ENCODE data around the gene SYT14. TPM values are rescaled to one million over a fixed set of nuclear protein-coding genes. Genes with fewer than 3 reads are reported as not detected.
"Not testable (repeated sequence)": the region's sequence is repeated elsewhere in the genome, so short reads cannot be mapped to it uniquely, and the experiment has no call there.

The SYT14 gene
- total RNA-seq, 1 experiment from 2014 or later: not detected

GRCh38 chr1:210112906-210113305 lies 174.9 kb downstream of the SYT14 start:
- DNase-seq (ENCODE audit: low spot score): not testable (repeated sequence)

DNA sequence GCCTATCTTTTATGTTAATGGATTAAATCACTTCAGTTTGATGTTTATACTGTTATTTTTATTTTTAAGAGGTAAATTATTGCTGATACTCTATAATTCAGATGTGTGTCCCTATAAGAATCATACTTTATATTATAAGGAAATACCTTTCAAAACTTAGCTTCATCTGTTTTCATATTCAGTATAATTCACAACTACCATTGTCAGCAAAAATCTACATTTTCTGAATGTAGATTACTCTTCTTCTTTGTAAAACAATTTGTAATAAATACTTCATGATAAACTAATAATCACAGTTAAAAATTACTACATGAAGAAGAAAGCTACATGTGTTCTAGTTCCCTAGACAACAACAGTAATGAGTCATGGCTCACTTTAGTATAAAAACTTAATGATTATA lies 179.2 kb downstream of the SYT14 start:
- no peak for DNase-seq (ENCODE audit: low spot score)

- DNase-seq (ENCODE audit: low spot score): no peak
Observed at GRCh38 chr1:210117681-210118170, 179.7 kb downstream of the SYT14 start.

GRCh38 chr1:210123383-210123782 lies 185.4 kb downstream of the SYT14 start:
- no peak for DNase-seq (ENCODE audit: low spot score)

- no peak for DNase-seq (ENCODE audit: low spot score)
Observed at GRCh38 chr1:210123924-210124589, 186.0 kb downstream of the SYT14 start.

DNA sequence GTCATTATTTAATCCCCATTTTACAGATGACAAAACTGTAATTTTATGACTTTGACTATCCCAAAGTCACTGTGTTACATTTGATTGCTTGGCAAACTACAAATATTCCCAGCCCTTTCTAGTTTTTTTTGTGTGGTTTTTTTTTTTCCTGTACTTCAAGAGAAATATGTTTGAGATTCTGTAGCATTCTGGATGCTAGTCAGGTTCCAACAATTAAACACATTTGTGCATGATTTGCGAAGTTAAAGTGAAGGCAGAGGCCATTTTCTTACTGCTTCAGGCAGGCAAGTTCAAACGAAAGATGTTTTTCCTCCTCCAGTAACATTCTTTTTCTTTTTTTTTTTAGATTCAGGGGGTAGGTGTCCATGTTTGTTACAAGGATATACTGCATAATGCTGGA lies 186.7 kb downstream of the SYT14 start:
- DNase-seq (ENCODE audit: low spot score): no peak

GRCh38 chr1:210125143-210125542 lies 187.1 kb downstream of the SYT14 start:
- no peak for DNase-seq (ENCODE audit: low spot score)

DNA sequence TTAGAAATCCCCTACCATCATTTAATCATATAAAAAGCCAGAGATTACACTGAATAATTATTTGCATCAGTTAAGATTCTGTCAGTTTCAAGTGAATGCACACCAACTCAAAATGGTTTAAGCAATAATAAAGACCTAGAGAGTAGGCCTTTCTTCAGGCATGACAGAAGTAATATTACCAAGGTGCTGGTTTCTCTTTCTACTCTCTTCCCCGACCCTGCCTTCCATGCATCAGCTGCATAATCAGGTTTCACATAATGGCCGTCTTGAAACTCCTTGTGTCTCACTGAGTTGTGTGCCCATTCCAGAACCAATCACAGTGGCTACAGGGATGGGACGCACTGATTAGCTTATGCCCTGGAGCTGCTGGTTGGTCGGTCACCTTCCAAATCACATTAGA lies 191.1 kb downstream of the SYT14 start:
- DNase-seq (ENCODE audit: low spot score): no peak

DNA sequence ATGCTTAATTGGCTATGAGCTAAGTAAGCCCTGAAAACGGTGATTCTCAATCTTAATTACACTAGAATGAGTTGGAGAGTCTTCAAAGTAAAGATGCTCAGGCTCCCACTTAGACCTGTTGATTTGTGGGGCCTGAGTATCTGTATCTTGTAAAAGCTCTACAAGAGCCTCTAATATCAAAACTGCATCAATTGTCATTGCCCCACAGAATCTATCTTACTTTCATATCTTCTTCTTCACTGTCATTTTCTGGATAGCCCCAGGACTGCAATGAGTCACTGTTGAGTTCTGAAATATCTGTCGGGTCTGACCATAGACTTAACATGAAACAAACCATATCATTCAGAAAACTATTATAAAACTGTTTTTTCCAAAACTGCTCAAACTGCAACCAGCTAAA lies 191.7 kb downstream of the SYT14 start:
- DNase-seq (ENCODE audit: low spot score): no peak

DNA sequence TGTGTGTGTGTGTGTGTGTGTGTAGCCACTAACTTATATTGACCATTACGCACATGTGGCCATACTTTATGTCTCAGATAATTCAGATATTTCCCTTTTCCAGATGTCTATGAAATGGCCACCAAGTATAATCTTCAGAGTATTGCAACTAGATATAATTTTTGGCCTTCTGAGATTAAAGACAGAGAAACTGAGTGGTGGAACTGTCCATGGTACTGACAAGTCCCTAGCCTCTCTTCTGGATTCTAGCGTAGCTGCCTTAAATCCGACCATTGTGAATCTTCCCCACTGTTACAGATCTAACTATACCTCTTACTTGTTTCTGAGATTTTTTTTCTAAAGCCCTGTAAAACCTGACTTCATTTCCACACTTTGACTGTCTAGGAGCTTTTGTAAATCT lies 194.6 kb downstream of the SYT14 start:
- peak; percentile 43 for DNase-seq (ENCODE audit: low spot score)

DNA sequence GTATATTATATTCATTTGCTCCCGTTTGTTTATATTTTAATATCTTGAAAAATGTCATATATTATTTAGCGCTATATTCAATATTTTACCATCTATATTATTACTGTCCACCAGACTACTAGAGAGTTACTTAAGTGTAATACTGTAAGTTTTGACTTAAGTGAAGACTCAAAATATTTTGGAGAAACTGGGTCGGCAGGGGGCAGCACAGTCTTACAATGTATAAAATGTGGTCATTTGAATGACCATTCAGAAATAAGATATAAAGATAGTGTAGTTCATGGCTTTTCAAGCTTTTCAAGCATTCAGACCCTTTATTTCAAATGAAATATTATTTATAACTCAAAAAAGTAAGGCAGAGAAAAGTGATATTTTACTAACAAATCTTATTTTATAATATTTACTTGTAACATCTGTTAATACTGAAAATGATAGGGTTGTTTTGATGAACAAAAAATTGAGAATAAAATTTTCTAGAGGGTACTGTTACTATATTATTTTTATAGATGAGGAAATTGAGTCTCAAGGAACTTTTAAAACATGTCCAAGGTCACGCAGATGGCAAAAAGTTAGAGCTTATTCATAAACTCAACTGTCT lies 205.5 kb downstream of the SYT14 start:
- DNase-seq (ENCODE audit: low spot score): peak; percentile 75

DNA sequence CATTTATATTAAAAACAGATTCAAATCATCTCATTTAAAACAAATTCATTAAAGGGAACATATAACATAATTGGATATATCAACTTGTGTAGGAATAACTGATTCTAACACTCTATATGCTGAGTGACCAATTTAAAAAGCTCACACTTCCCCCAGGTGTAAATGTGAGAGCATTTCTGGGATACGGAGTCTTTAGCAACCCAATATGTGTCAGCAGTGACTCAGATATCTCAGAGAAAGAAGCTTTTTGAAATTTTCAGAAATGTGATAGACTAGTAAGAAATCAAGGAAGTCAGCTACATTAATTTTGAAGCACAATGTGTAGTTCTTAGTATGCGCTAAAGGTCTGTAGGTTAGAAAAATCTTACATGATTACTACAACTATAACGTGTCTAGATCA lies 206.7 kb downstream of the SYT14 start:
- DNase-seq (ENCODE audit: low spot score): no peak

DNA sequence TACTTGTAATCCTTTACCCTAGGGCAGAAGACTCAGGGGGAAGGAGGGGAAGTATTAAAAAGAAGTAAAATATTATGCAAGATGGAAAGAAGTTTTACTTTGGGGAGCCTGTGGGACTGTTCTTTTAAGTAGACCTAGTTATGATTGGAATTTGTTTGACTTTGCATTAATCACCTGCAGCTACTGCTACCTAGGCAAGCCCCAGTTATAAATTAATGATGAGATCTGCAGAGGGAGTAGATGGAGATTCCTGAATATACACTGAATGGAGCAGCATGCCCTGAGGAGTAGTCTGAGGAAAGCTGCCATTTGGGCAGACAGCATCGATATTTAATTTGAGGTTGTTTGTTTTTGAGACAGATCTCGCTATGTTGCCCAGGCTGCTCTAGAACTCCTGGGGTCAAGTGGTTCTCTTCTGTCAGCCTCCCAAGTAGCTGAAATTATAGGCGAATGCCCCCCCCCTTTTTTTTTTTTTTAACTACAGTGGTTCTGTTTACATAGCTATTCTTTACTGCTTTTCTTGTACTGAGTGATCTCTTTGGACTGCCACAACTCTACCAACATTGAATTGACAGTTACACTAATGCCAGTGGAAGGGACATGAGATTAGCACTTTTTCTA lies 213.1 kb downstream of the SYT14 start:
- DNase-seq (ENCODE audit: low spot score): no peak

DNA sequence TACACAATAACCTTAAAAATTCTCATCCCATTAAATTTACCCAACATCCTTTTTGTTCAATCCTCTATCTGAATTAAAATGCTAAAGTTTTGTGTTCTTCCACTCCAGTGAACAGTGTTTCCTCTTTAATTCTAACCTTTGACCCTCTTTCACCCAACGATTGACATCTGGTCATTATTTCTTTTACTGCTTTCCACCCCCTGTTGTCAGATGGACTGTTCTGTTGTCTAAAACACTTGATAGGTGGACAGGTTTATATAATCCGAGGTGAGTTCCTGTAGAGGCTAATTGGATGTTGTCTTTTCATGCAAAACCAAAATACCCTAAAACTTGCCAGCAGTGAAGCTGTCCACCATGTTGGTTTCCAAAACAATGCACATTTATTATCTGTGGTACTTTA lies 221.2 kb downstream of the SYT14 start:
- DNase-seq (ENCODE audit: low spot score): no peak

DNA sequence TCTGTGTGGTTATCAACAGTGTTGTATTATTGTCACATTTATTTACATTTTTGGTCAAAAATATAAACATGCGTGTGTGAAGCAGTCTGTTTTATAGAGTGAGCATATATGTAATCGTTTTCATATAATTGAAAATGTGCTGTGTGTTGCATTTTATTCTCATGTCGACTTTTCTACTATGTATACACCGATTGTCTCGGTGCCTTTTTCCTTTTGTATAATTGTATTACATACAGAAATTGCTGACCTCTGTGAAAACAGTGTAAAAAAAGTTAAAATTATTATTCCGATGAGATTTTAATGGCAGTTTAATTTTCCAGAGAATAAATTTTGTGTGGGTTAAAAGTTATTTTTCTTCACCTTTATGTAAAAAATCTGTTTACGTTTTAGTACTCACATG lies 232.2 kb downstream of the SYT14 start:
- DNase-seq (ENCODE audit: low spot score): no peak

- DNase-seq (ENCODE audit: low spot score): no peak
Observed at GRCh38 chr1:210174133-210174532, 236.1 kb downstream of the SYT14 start.

DNA sequence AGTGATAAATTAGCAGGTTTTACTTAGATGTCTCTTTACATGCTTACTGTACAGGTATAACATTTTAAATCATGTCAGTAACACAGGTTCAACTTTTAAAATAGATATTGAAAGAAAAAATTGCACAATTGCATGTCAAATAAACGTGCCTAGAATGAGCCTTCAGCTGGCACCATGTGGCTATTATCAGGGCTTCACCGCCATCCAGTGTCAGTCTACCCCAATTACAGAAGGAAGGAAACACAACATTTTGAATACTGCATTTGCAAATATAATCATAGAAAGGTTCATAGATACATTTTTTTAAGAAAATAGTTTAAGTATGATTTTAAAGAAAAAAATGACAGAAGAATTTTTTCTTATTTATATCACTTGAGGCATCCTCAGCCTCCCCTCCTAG lies 247.0 kb downstream of the SYT14 start:
- no peak for DNase-seq (ENCODE audit: low spot score)

GRCh38 chr1:210187849-210188606 lies 250.0 kb downstream of the SYT14 start:
- DNase-seq (ENCODE audit: low spot score): not testable (repeated sequence)

DNA sequence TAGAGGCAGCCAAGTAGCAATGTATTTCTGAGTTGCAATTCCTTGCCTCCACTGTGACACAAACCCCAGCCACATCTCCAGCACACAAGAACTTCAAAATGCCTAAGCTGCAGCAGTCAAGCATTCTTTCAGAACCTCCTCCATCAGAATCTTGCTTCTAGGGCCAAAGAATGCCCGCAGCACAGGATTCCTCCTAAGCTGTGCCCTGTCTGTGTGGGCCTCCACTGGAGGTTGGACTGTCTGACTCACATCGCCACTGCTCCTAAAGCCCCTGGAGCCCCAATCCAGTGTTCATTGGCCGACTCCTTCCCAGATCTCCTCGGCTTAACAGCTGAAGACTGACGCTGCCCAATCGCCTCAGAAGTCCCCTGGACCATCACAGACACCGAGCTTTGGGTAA lies 251.4 kb downstream of the SYT14 start:
- DNase-seq (ENCODE audit: low spot score): no peak

- no peak for DNase-seq (ENCODE audit: low spot score)
Observed at GRCh38 chr1:210195635-210196160, 257.7 kb downstream of the SYT14 start.

DNA sequence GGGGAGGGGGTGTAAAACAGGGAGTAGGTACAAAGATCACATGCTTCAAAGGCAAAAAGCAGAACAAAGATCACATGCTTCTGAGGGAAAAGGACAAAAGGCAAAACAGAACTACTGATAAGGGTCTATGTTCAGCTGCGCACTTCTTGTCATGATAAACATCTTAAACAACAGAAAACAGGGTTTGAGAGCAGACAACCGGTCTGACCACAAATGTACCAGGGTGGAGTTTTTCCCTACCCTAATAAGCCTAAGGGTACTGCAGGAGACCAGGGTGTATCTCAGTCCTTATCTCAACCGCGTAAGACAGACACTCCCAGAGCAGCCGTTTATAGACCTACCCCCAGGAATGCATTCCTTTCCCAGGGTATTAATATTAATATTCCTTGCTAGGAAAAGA lies 258.2 kb downstream of the SYT14 start:
- not testable (repeated sequence) for DNase-seq (ENCODE audit: low spot score)

DNA sequence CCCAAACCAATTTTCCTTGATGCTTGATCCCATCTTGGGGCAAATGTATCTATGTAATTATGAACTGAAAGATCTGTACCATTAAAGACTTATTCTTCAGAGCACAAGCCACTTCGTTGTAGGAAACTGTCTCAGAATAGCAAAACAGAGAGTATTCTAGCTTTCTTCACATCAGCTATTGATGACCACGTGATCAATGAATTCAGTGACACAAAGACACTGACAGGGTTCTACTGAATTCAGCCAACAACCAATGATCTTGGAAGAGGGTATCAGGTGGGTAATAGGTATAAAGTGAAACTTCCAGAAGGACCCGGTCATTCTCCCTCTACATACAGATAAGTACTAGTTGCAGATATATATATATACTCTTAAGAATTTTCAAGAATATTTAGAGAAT lies 260.8 kb downstream of the SYT14 start:
- DNase-seq (ENCODE audit: low spot score): no peak

Measured in HT-29 (cell line).